Natural killer cell (primary cell): ENCODE measurements around the gene HNRNPAB. TPM values are rescaled to one million over a fixed set of nuclear protein-coding genes. Genes with fewer than 3 reads are reported as not detected.

Experiments used
- ATAC-seq, 3 donors: fragments of 150-1000 bp in 2 of 3; fragments of 200-7000 bp in 1 of 3; cut with Tn5 transposase; 1 replicate in 1 of 3; 2 replicates in 2 of 3; pipeline ENCODE4 v1.10.0; 2021; ENCODE audit warnings: mild to moderate bottlenecking in 2 of 3, moderate library complexity in 2 of 3
- DNase-seq, 2 donors: peaks; one replicate each; pipeline versions ENCODE4 v3.0.0 to v3.0.0-alpha.2; 2013 to 2021; ENCODE audit warnings: mixed read lengths in 1 of 2
- H3K27ac ChIP-seq: one replicate; pipeline ENCODE4 v1.5.1; 2013; ENCODE audit warnings: mild to moderate bottlenecking, low read length
- H3K27me3 ChIP-seq: one replicate; pipeline ENCODE4 v1.6.1; 2013; ENCODE audit warnings: low read length; ENCODE audit not compliant: control insufficient read depth, insufficient read depth
- H3K36me3 ChIP-seq: one replicate; pipeline ENCODE4 v1.6.1; 2013; ENCODE audit warnings: low read length; ENCODE audit not compliant: control insufficient read depth, insufficient read depth
- H3K4me1 ChIP-seq: one replicate; pipeline ENCODE4 v1.6.1; 2013; ENCODE audit warnings: low read length; ENCODE audit not compliant: control insufficient read depth, insufficient read depth
- H3K4me3 ChIP-seq: one replicate; pipeline ENCODE4 v1.5.1; 2013; ENCODE audit warnings: low read length
- H3K9me3 ChIP-seq: one replicate; pipeline ENCODE4 v1.6.1; 2013; ENCODE audit warnings: low read length; ENCODE audit not compliant: control insufficient read depth, insufficient read depth
- H3K27ac Mint-ChIP-seq, 2 donors: one replicate each; pipeline ENCODE4 v1.8.0; 2022; ENCODE audit warnings: mild to moderate bottlenecking in 2 of 2, mixed read lengths in 2 of 2, moderate library complexity in 1 of 2
- H3K27me3 Mint-ChIP-seq, 2 donors: one replicate each; pipeline ENCODE4 v1.8.0; 2022; ENCODE audit warnings: low read depth in 2 of 2, mixed read lengths in 2 of 2
- H3K36me3 Mint-ChIP-seq: one replicate; pipeline ENCODE4 v1.8.0; 2022; ENCODE audit warnings: mixed read lengths
- H3K4me1 Mint-ChIP-seq, 2 donors: one replicate each; pipeline ENCODE4 v1.8.0; 2022; ENCODE audit warnings: mixed read lengths in 2 of 2
- H3K4me3 Mint-ChIP-seq: one replicate; pipeline ENCODE4 v1.8.0; 2022; ENCODE audit warnings: mild to moderate bottlenecking, moderate library complexity, mixed read lengths
- H3K9me3 Mint-ChIP-seq, 2 donors: one replicate each; pipeline ENCODE4 v1.8.0; 2022; ENCODE audit warnings: mixed read lengths in 2 of 2
- CTCF ChIP-seq: fragments of 200-600 bp; IDR thresholded peaks from one replicate; pipeline ENCODE4 v1.8.0; 2022; ENCODE audit warnings: antibody characterized with exemption
- WGBS: methylation state at CpG from one replicate; pipeline ENCODE4 v1.1.7; 2013; ENCODE audit warnings: missing lambda C conversion rate; ENCODE audit not compliant: insufficient coverage; 5-methylcytosine and 5-hydroxymethylcytosine counted together
- intact Hi-C: fragments of 100-400 bp; cut with micrococcal nuclease; formaldehyde crosslinking; loops from one replicate; pipeline ENCODE4 v1.14.2; 2022
- total RNA-seq, 4 donors: library from RNA; stranded (reverse); fragments of 120-200 nt in 1 of 4; gene quantifications; one replicate each; pipeline versions ENCODE4 v1.2.3 to v1.2.4, GENCODE V29; 2013 to 2022

Gene HNRNPAB
- total RNA-seq, 3 donors from 2014 or later (not counting 1 experiment from before 2014, with no cell fraction given), result 77.6 to 98.4 (median 88.4) TPM

- ATAC-seq, result no peak
- H3K4me3 Mint-ChIP-seq, result no peak overlapping the region
- DNase-seq, result no peak
- H3K4me3 ChIP-seq, result no peak overlapping the region
- no peaks in the 10 kb centered on the region for H3K9me3 Mint-ChIP-seq
- intact Hi-C loops, result no loop called here
- no peak for TF ChIP-seq CTCF
- no peak overlapping the region for H3K27ac ChIP-seq
- H3K36me3 Mint-ChIP-seq, result no peaks in the 10 kb centered on the region
- no peaks in the 10 kb centered on the region for H3K27me3 ChIP-seq
- no peaks in the 10 kb centered on the region for H3K27me3 Mint-ChIP-seq
- no peaks in the 10 kb centered on the region for H3K9me3 ChIP-seq
- WGBS, result 86% methylated on average over 4 of the region's 4 CpGs
- H3K4me1 Mint-ChIP-seq, result no peaks in the 10 kb centered on the region
- peaks cover 15% of the 10 kb centered on the region for H3K4me1 ChIP-seq
- H3K27ac Mint-ChIP-seq, result no peak overlapping the region
- no peaks in the 10 kb centered on the region for H3K36me3 ChIP-seq
These were observed 53.3 kb downstream of the HNRNPAB start for GRCh38 chr5:178257650-178258049.

- 66% methylated on average over 20 of the region's 21 CpGs for WGBS
- H3K27ac Mint-ChIP-seq, result no peak overlapping the region
These were observed 55.5 kb downstream of the HNRNPAB start for GRCh38 chr5:178259623-178260536.

More at GRCh38 chr5:178259623-178260536, 55.5 kb downstream of the HNRNPAB start:
- Histone ChIP-seq H3K27ac (no peak overlapping the region), H3K36me3 (no peaks in the 10 kb centered on the region), H3K9me3 (no peaks in the 10 kb centered on the region), H3K4me1 (peaks cover 13% of the 10 kb centered on the region), H3K27me3 (no peaks in the 10 kb centered on the region), H3K4me3 (no peak overlapping the region)
- no peaks in the 10 kb centered on the region for H3K36me3 Mint-ChIP-seq
- no peak for TF ChIP-seq CTCF
- H3K4me3 Mint-ChIP-seq, result no peak overlapping the region
- H3K9me3 Mint-ChIP-seq, result no peaks in the 10 kb centered on the region
- no peaks in the 10 kb centered on the region for H3K27me3 Mint-ChIP-seq
- no peak for DNase-seq
- intact Hi-C loops, result no loop called here
- ATAC-seq, result no peak
- no peaks in the 10 kb centered on the region for H3K4me1 Mint-ChIP-seq

Other genes starting within 250 kb of the HNRNPAB start
- gene PROP1, start 208.3 kb upstream of the HNRNPAB start, total RNA-seq, result not detected
- gene N4BP3, start 91.0 kb upstream of the HNRNPAB start, total RNA-seq, result 10 to 100 TPM in 1 of 3 donors, 1 to 10 TPM in 2; 5.6 to 16.9 (median 9.0) TPM
- 10 to 100 TPM in 1 of 3 donors, 1 to 10 TPM in 2; 9.2 to 12.7 (median 9.5) TPM for gene RMND5B, start 73.5 kb upstream of the HNRNPAB start, total RNA-seq
- gene NHP2, start 50.6 kb upstream of the HNRNPAB start, total RNA-seq, result 10 to 100 TPM; 39.2 to 43.5 (median 40.2) TPM
- gene GMCL2, start 17.2 kb upstream of the HNRNPAB start, total RNA-seq, result not detected
- 100 to 1,000 TPM; 111 to 134 (median 131) TPM for gene PHYKPL, start 28.3 kb downstream of the HNRNPAB start, total RNA-seq